Panc1 (cell line): ENCODE data around the gene ARL15. TPM values are rescaled to one million over a fixed set of nuclear protein-coding genes. Genes with fewer than 3 reads are reported as not detected.

ENCODE experiments used
- ATAC-seq: fragments of 200-7000 bp; cut with Tn5 transposase; 2 replicates; pipeline ENCODE4 v1.9.1; 2020; ENCODE audit warnings: mild to moderate bottlenecking, moderate library complexity
- BruUV-seq: library from RNA; stranded (reverse); fragments of 400-500 nt; replicated peaks from 2 replicates; lab custom pipeline; 2021; lab: Mats Ljungman, UMichigan
- CTCF ChIA-PET: fragments of 300-600 bp; sonication (Branson Sonifier 250); formaldehyde crosslinking; loops from one replicate; lab custom pipeline; 2022; ENCODE audit warnings: antibody characterized with exemption; lab: Charles Lee
- POLR2A ChIA-PET: fragments of 300-600 bp; sonication (Branson Sonifier 250); formaldehyde crosslinking; loops from one replicate; lab custom pipeline; 2022; ENCODE audit warnings: antibody characterized with exemption; lab: Charles Lee
- DNase-seq: peaks from one replicate; pipeline ENCODE4 v3.0.0-alpha.2; 2010; ENCODE audit warnings: low read depth, low spot score
- H3K27ac ChIP-seq: 2 replicates; pipeline ENCODE4 v1.5.1; 2011; ENCODE audit warnings: mild to moderate bottlenecking, low read length, inconsistent platforms
- H3K27me3 ChIP-seq: fragments of 200-500 bp; sonication (Bioruptor generic); 2 replicates; pipeline ENCODE4 v1.6.0; 2014; ENCODE audit warnings: low read length, inconsistent platforms; ENCODE audit not compliant: control insufficient read depth, insufficient read depth
- H3K36me3 ChIP-seq: fragments of 200-500 bp; sonication (Bioruptor generic); 2 replicates; pipeline ENCODE4 v1.5.1; 2014; ENCODE audit warnings: inconsistent platforms, mild to moderate bottlenecking, low read length, moderate library complexity; ENCODE audit not compliant: control insufficient read depth, insufficient read depth
- H3K4me1 ChIP-seq: 2 replicates; pipeline ENCODE4 v1.5.1; 2011; ENCODE audit warnings: inconsistent platforms, mild to moderate bottlenecking, low read length, moderate library complexity; ENCODE audit not compliant: control insufficient read depth, insufficient read depth
- H3K4me3 ChIP-seq, 2 experiments: 2 replicates each; pipeline ENCODE4 v1.5.1; 2011 to 2012; ENCODE audit warnings: low read depth in 2 of 2, low read length in 2 of 2, mild to moderate bottlenecking in 2 of 2, inconsistent platforms in 1 of 2, moderate library complexity in 1 of 2
- H3K9me3 ChIP-seq: fragments of 200-500 bp; sonication (Bioruptor generic); 2 replicates; pipeline ENCODE4 v1.5.1; 2014; ENCODE audit warnings: low read depth, mild to moderate bottlenecking, inconsistent platforms, low read length, moderate library complexity; ENCODE audit not compliant: control insufficient read depth, insufficient read depth
- CTCF ChIP-seq: fragments of 450-650 bp; IDR thresholded peaks from 2 replicates; pipeline ENCODE4 v1.5.1; 2017; ENCODE audit warnings: mild to moderate bottlenecking
- POLR2AphosphoS5 ChIP-seq: IDR thresholded peaks from 2 replicates; pipeline ENCODE4 v1.6.1; 2012; ENCODE audit warnings: mild to moderate bottlenecking, low read depth, low read length, moderate library complexity
- REST ChIP-seq, 2 experiments: IDR thresholded peaks; 2 replicates each; pipeline ENCODE4 v1.6.1; 2011 to 2012; ENCODE audit warnings: low read depth in 2 of 2, control low read depth in 1 of 2, low read length in 1 of 2, mild to moderate bottlenecking in 1 of 2, moderate library complexity in 1 of 2; ENCODE audit not compliant: insufficient read depth in 1 of 2
- SIN3A ChIP-seq: IDR thresholded peaks from 2 replicates; pipeline ENCODE4 v1.6.1; 2012; ENCODE audit warnings: low read depth, mild to moderate bottlenecking, low read length, moderate library complexity, borderline replicate concordance; ENCODE audit not compliant: insufficient read depth
- TCF7L2 ChIP-seq: IDR thresholded peaks from 2 replicates; pipeline ENCODE4 v1.6.1; 2011; ENCODE audit warnings: mild to moderate bottlenecking, low read depth, low read length, inconsistent platforms
- in situ Hi-C: cut with HindIII; loops from 2 replicates; pipeline ENCODE4 v1.10.0; 2016; ENCODE audit warnings: low sequenced_read_pairs, low pct_unique_long_range_greater_than_20kb
- intact Hi-C: fragments of 100-400 bp; cut with micrococcal nuclease; formaldehyde crosslinking; loops from one replicate; pipeline ENCODE4 v1.10.0; 2022; ENCODE audit not compliant: unreplicated experiment
- total RNA-seq: library from RNA; stranded (reverse); gene quantifications from one replicate; pipeline ENCODE4 v1.2.1, GENCODE V29; 2021; ENCODE audit not compliant: unreplicated experiment

The ARL15 gene
- total RNA-seq, 1 experiment from 2014 or later: 16.5 TPM

GRCh38 chr5:53895091-53895683 is 415.2 kb downstream of the ARL15 start:
- ChIA-PET CTCF (no interaction called here), POLR2A (no interaction called here)
- BruUV-seq: no TSS peak

GRCh38 chr5:53893626-53894025 is 416.7 kb downstream of the ARL15 start:
- CTCF ChIA-PET: no interaction called here
- Histone ChIP-seq H3K27ac (no peak overlapping the region), H3K9me3 (no peaks in the 10 kb centered on the region), H3K36me3 (no peaks in the 10 kb centered on the region), H3K4me3 (no peak overlapping the region), H3K4me1 (no peaks in the 10 kb centered on the region), H3K27me3 (no peaks in the 10 kb centered on the region)
- TF ChIP-seq SIN3A (no peak), POLR2AphosphoS5 (no peak), TCF7L2 (no peak), REST (IDR thresholded peaks at IDR 0.05; ENCODE audit: insufficient read depth in 1 of 2, low read depth in 2 of 2, low read length in 1 of 2) (no peak), CTCF (no peak)
- no peak for DNase-seq
- ATAC-seq: no peak
- no TSS peak for BruUV-seq
- intact Hi-C loops (no loop called here), in situ Hi-C loops (no loop called here)
- POLR2A ChIA-PET: no interaction called here

More at GRCh38 chr5:53895091-53895683, 415.2 kb downstream of the ARL15 start:
- Histone ChIP-seq H3K4me1 (no peaks in the 10 kb centered on the region), H3K36me3 (no peaks in the 10 kb centered on the region), H3K9me3 (no peaks in the 10 kb centered on the region), H3K4me3 (no peak overlapping the region), H3K27me3 (no peaks in the 10 kb centered on the region), H3K27ac (no peak overlapping the region)
- in situ Hi-C loops: no loop called here
- intact Hi-C loops: no loop called here
- no peak for ATAC-seq
- DNase-seq: no peak
- TF ChIP-seq CTCF (no peak), POLR2AphosphoS5 (no peak), TCF7L2 (no peak), SIN3A (no peak), REST (IDR thresholded peaks at IDR 0.05; ENCODE audit: insufficient read depth in 1 of 2, low read depth in 2 of 2, low read length in 1 of 2) (no peak)
